Esophagus squamous epithelium (tissue), 4 donors: ENCODE results near the gene MRO.

Experiments
- POLR2A ChIP-seq, 4 donors: fragments of 450-650 bp; IDR thresholded peaks; one replicate each; pipeline ENCODE4 v1.6.1; 2017; ENCODE audit warnings: antibody characterized with exemption in 4 of 4, mild to moderate bottlenecking in 4 of 4, moderate library complexity in 3 of 4
- TF ChIP-seq, protein P1 (sequence below), 6 experiments: fragments of 450-650 bp in 4 of 6; fragments of 200-600 bp in 2 of 6; sonication (generic) in 2 of 6; IDR thresholded peaks; one replicate each; pipeline ENCODE4 v1.5.1; 2016 to 2019; ENCODE audit warnings: antibody characterized with exemption in 6 of 6, mild to moderate bottlenecking in 4 of 6, moderate library complexity in 4 of 6

DNA sequence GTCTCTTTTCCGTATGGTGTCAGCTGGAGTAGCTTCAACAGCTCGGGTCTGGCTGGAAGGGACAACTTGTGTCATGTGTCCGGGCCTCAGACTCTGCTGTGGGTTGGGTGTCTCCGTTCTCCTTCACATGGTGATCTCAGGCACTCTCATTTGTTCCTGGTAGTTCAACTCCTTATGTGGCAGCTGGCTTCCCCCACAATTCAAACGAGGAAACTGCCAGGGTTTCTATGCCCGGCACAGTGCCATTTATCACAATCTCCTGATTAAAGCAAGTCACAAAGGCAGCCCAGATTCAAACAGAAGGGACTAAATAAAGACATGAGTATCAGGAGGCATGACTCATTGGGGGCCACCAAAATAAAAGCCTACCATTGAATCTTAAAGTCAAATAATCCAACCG, 22.7 kb downstream of the MRO start:
- TF ChIP-seq, protein P1, sequence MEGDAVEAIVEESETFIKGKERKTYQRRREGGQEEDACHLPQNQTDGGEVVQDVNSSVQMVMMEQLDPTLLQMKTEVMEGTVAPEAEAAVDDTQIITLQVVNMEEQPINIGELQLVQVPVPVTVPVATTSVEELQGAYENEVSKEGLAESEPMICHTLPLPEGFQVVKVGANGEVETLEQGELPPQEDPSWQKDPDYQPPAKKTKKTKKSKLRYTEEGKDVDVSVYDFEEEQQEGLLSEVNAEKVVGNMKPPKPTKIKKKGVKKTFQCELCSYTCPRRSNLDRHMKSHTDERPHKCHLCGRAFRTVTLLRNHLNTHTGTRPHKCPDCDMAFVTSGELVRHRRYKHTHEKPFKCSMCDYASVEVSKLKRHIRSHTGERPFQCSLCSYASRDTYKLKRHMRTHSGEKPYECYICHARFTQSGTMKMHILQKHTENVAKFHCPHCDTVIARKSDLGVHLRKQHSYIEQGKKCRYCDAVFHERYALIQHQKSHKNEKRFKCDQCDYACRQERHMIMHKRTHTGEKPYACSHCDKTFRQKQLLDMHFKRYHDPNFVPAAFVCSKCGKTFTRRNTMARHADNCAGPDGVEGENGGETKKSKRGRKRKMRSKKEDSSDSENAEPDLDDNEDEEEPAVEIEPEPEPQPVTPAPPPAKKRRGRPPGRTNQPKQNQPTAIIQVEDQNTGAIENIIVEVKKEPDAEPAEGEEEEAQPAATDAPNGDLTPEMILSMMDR (IDR thresholded peaks at IDR 0.05): no peak
- no peak for TF ChIP-seq POLR2A (IDR thresholded peaks at IDR 0.05)
